GM21619 (cell line): Measurements from ENCODE around the gene RAMP3.
"Not testable (repeated sequence)": the region's sequence is repeated elsewhere in the genome, so short reads cannot be mapped to it uniquely, and the experiment has no call there.

ENCODE experiments used
- ATAC-seq: cut with Tn5 transposase; IDR thresholded peaks from one replicate; pipeline ENCODE4 v1.9.1; 2021; ENCODE audit not compliant: unreplicated experiment

Gene RAMP3

DNA sequence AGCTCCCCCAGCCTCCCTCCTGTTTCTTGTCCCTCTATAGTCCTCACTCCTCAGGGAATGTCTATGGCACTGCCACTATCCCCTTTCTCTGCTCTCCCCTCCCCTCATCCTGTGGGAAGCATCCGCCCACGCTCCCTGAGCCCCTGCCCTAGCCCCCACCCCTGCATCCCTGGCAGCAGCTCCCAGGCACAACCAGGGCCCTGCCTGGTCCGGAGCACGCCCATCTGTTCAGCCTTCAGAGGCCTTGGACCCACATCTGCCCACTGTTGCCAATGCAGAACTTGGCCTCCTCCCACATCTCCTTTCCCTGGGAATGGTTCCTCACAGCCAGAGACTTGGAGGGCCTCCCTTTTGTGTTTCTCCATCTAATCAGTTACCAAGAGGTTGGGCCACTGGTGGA, 25.7 kb upstream of the RAMP3 start:
- no peak for ATAC-seq

DNA sequence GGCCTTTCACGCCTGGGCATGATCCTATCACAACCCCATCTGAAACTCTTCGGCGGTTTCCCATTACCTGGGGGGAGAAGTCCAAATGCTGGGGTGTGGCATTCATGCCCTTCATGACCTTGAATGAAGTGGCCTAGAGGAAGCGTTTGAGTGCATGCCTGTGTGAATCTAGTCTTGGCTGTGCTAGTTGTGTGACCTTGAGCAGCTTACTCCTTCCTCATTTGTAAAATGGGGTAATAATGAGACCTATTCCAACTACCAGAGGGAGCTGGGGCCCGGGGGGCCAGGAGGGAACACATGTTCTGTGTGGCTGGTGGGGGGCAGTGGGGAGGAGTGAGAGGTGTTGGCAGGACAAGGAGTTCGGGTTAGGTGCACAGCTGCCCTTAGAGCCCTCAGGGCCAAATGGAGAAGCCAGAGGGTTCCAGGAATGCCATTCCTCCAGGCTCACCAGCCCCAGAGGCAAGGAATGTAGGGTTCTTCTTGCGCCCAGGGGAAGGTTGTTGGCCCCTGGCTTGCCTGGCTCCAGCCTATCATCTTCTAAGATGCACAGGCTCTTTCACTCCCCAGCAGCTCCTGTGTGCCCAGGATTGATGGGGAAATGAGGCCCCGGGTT, 24.8 kb upstream of the RAMP3 start:
- ATAC-seq: no peak

DNA sequence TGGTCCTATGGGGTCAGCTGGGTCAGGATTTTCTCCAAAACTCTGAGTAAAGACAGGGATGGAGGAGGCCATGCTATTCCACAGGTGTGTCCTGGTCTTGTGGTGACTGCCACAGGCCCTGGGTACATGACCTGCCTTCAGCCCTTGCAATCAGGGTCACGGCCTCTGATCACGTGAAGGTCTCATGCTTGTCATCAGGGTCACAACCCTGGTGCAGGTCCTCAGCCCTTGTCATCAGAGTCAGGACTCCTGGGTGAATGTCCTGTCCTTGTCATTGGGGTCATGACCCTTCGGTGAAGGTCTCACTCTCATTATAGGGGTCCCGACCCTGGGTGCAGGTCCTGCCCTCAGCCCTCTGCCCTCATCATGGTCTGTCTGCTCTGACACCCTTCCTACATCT, 24.2 kb upstream of the RAMP3 start:
- no peak for ATAC-seq

DNA sequence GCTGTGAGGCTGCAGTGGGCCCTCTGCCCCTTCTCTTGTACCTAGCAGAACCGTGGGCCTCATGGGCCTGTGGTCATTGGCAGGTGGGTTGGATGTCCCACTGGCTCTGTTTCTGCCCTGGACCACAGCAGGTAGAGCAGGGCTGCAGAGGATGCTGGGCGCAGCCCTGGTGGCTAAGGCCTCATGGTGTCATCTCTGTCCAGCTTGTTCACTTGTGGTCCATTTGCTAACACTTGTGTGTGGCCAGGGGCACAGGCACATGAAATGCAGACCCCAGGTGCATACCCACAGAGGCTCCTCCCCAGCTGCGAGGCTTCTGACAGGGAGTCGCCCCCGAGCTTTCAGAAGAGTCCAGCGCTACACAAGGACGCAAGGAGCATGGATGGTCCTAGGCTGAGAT, 23.7 kb upstream of the RAMP3 start:
- no peak for ATAC-seq

DNA sequence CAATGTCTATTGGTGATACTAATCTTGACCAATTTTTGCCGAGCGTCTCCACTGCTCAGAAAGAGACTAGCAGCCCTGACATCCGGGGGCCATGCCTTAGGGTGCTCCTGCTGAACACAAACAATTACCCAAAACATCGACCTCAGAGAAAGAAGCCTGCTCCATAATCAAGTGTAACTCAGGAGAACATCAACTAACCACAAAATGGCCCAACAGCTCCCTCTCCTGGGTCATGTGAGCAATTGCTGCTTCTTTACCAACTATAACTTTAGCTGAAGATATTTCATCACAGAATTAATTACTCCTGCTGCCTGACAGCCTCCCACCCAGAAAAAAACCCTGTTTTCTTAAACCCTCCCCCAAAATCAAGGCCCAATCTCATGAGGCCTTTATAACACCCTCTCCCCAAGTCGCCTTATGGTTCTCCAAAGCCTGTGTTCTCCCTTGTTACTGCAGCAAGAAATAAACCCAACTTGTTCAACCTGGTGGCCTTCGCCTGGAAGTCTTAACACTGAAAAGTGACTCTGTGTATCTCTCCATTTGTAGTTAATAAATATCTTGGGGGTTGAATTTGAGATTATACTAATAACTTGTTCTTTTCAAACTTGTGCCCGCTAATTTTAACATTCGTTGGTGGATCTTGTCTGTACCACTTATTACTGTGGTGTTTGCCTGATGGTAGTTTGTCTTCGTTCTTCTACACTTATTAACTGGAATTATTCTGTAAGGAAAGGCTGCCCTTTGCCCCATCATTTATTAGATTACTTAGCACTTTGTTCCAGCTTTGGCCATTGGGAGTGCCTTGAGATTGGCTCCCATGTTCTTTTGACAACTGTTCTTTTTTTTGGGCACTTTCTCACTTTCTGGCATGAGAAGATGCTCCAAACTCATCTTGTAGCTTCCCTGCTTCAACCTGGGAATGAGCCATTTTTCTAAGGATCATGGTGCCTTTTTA, 21.2 kb upstream of the RAMP3 start:
- peak; percentile 65 for ATAC-seq

DNA sequence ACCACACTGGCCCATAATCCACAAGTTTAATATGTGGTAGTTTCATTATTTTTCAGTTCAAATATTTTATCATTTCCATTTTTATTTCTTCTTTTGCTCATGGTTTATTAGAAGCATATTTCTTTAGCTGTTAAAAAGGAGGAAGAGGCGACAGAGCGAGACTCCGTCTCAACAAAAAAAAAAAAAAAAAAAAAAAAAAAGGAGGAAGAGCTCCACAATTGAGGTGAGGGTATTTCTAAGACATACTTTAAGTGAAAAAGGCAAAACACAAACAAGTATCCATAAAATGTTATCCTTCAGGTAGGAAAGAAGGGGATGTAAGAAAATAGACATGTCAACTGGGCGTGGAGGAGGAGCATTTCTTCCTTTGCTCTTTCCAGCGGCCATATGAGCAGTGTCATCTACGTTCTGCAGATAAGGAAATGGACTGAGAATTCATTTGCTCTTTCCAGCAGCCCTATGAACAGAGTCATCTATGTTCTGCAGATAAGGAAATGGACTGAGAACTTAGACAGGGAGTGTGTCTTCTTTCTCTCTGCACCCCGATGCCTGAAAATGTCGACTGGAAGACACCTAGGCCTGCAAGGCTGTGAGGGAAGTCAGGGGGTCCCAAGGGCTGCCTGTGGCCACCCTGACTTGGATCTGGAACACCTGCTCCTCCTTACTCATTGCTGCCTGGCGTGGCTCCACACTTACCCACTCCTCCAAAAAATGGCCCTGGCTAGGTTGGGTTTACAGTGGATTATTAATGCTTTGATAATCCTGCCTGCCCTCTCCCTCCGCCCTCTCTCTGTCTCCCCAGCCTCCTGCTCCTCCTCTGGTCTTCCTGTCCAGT, 18.9 kb upstream of the RAMP3 start:
- ATAC-seq: no peak

DNA sequence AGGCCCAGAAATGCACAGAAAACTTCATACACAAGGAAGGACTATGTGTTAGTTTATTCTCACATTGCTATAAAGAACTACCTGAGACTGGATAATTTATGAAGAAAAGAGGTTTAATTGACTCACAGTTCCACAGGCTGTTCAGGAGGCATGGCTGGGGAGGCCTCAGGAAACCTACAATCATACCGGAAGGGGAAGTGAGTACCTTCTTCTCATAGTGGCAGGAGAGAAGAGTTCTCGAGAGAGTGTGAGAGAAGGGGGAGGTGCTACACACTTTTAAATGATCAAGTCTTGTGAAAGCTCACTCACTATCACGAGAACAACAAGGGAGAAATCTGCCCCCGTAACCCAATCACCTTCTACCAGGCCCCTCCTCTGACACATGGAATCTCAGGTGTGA, 16.8 kb upstream of the RAMP3 start:
- ATAC-seq: no peak

DNA sequence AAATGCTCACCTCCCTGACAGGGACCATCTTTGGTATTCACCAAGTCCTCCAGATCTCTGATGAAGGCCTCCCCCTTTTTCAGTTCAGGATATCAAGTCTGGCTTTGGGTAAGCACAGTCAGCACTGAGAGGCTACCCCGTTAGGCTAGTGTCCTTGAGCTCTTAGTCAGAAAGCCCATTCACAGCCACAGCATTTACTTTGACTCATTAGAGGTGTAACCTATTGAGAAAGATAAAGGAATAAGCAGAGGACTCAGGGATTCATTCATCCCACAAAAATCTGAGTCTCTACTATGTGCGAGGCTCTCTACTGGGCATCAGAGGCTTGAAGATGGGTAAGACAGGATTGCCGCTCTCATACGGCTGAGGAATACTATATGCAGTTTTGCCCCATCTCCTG, 14.0 kb upstream of the RAMP3 start:
- no peak for ATAC-seq

DNA sequence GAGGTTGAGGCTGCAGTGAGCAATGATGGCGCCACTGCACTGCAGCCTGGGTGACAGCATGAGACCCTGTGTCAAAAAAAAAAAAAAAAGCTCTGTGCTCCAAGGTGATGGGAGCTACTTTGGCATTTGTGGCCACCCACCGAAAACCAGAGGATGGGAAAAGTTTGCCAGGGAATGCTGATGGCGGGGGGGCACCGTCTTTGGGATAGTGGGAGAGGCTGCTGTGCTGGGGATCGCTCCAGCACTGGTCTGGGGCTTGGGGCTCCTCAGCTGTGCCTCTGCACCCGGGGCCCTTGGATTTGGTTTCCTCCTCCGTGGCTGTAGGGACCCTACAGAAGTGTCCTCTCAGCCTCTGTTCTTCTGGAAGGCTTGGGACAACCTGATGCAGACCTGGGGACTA, 11.7 kb upstream of the RAMP3 start:
- ATAC-seq: no peak

DNA sequence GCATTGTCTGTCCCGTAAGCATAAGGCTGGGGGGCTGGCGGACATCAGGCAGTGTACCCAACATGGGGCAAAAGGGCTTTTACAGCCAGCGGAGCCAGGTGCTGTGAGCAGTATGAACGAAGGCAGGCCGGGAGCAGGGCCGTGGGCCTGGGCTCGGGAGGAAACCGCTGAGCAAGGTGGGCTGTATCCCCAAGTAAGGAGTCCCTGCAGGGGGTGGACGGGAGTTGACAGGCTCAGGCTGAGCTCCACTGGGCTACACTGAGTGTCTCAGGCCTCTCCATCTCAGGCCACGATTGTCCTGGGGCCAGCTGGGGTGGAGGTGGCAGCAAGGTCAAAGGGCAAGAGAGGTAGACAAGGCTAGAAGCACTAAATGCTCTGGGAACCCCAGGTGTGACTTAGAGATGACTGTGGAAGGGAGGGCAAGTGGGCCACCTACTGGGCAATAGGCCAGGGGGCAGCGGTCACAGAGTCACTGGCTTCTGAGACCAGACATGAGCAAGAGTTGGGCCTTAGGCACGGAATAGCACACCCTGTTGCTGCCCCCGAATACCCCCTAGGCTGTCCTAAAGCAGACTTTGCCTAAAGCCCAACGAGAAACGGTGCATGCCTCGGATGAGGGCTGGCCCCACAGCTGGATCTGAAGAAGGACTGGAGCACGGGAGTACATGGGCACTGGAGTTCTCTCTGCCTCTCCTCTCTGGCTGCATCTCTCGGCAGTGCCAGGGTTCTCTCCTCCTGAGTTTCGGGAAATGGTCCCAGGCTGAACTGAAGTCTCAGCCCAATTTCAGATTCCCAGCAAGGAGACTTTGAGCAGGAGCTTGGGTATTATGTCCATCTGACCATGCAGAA, 10.8 kb upstream of the RAMP3 start:
- ATAC-seq: no peak

DNA sequence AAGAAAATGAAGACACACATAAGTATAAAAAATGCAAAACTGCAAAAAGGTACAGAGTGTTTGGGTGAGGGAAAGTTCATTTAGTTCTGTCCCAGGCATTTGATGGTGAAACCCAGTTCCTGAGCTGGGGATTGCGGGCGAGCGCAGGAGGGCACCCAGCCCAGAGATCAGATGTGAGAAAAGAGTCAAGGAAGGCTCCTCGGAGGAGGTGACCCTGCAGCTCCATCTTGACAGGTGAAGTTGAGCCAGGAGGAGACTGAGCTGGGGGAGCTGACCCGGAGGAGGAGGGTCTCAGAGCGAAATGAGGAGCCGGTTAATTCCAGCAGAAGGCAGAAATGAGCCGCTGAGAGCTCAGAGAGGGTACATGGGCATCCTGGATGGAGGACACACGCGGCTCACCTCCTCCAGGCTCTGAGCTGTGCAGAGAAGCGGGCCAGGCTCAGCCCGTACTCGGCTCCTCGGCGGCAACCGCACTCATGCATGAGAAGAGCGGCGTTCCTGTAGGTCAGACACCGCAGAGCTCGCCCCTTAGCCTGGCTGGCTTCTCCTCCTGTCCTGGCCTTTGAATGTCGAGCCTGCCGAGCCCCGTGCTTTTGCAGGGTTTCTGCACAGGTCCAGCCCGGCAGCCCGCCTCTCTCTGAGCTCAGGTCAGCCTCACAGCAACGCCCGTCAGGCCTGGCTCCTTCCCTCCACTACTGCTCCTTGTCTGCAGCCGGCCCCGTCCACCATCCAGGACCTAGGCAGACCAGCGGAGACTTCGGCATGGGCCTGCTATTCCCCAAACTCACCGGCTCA, 9.5 kb upstream of the RAMP3 start:
- no peak for ATAC-seq

DNA sequence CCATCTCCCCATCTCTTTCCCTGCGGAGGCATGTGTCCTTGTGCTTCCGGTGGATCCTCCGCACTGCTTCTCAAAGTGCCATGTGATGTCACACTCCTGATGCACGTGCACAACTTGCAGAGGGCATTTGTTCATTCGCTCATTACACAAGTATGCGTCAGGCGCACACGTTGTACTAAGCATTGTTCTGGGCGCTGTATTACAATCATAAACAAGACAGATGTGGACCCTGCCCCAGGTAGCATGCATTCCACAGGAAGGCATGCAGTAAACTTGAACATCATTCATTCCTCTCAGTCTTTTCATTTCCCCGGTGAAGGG, 9.0 kb upstream of the RAMP3 start:
- no peak for ATAC-seq

DNA sequence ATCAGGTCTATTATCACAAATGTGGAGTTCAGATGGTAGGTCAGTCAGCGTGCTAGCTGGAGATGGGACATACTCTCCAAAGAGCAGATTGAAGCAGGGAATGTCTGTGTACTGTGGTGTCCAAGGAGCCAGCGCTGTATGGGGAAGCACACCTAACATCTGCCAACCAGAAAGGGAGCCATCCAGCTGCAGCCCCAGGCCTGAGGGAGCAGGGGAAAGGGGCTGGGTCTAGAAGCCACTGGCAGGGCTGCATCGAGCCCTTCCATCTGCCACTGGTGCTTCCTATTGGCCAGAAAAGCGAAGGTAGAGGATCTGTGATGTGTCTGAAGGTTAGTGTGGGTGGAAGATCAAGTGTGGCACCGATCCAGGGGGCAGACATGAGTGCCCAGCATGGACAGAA, 8.0 kb upstream of the RAMP3 start:
- no peak for ATAC-seq

DNA sequence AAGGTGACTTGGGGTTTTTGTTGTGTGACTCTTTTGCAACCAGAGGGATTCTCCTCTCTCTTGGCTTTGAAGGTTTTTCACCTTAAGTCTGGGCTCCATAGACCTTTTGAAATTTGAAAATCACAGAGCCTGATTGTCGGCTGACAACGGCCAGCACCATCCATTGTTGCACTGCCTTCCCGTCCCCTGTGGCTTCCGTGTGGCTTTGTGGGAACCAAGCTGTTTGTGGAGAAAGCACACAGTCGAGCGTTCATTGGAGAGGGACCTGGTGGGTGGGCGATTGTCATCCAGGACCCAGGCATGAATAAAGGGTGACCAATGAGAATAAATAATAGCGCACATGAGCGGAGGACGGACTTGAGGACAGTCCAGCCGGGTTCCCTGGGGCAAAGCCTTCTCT, 7.4 kb upstream of the RAMP3 start:
- ATAC-seq: no peak

DNA sequence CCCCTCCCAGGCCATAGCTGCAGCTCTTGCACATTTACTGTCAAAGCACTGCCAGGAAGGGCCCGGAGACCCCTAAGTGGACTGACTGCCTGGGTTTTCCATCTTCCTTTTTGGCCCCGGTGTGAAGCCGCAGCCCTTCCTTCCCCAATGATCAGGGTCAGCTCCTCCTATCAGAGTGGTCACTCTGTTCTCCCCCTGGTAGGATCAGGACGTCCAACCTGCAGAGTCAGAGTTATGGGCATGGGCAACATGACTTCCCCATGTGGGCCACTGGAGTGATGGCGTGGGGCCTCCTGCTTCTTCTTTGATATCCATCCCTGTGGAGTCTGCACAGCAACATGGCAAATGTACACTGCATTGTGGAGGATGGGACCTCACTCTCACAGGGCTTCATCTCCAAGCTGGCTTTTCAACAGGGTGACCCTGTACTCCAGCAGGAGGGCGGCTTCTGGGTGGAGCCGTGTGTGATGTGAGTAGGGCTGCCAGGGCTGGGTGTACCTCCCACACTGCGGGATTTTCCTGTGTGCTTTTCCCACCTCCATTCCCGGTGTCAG, 6.4 kb upstream of the RAMP3 start:
- no peak for ATAC-seq

DNA sequence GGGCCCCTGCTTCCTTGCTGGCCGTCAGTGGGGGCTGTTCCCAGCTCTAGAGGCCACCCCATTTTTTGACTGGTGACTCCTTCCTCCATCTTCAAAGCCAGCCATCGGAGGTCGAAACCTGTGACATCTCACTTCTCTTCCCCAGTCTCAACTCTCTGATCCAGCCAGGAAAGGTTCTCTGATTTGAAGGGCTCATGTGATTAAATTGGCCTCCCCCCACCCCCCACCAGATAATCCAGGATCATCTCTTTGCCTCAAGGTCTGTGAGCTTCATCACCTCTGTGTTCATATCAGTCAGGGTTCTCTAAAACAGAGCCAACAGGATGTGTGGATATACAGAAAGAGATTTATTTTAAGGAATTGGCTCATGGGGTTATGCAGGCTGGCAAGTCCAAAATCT, 5.6 kb upstream of the RAMP3 start:
- no peak for ATAC-seq

DNA sequence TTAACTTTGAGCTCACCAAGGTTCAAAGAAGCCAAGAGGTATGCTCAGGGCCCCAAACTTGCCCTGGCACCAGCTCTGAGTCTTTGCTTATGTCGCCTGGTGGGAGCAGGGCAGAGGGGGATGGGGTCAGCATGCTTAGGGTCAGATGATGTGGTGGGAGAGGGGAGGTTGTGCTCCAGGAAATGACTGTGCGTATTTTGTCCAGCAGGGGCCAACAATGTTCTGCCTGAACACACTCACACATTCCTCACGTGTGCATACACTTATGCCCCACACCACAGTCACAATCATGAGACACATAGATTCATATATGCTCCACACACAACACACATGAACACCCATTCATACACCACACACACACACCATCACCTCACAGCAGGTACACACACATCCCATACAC, 4.4 kb upstream of the RAMP3 start:
- ATAC-seq: no peak

DNA sequence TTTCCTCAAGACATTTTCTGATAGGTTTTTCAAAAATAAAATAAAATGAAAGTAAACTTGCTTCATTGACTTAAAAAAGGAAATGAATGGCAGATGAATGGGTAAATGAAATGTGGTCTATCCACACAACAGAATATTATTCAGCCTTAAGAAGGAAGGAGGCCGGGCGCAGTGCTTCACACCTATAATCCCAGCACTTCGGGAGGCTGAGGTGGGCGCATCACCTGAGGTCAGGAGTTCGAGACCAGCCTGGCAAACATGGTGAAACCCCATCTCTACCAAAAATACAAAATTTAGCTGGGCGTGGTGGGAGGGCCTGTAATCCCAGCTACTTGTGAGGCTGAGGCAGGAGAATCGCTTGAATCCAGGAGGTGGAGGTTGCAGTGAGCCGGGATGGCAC, 3.7 kb upstream of the RAMP3 start:
- ATAC-seq: not testable (repeated sequence)

DNA sequence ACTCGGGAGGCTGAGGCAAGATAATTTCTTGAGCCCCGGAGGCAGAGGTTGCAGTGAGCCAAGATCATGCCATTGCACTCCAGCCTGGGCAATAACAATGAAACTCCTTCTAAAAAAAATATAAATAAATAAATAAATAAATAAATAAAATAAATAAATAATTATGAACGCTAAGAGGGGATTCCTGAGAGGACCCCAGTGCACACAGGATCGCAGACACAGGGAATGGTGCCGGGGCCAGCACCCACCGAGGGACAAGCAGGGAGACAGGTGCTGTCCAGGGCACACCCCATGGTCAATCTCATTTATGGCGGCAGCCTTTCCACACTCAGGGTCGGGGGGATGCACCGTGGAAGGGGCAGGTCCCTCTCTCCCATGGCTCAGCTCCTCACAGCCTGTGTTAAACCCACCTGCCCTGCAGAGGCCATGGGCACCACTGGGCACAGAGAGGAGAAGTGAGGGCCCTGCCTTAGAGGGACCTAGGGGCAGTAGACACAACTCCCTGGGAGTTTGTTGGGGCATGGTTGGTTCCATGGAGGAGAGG, 2.2 kb upstream of the RAMP3 start:
- no peak for ATAC-seq

DNA sequence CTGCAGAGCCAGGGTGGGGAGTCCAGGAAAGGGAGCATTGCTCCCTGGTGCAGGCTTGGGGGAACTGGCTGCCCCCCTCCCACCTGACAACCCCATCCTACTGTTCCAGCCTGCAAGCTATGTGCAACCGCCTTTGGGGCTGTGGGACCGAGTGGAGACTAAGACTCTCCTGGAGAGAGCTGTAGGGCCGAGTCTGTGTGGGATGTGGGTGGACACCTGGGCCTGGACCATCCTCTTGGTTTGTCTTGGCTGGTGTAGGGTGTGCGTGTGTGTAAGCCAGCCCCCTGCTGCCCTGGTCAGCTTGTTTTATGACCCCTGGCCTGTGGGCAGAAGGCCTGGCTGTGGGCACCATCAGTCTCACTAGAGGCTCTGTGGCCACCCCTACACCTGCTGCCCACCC, 1.6 kb upstream of the RAMP3 start:
- no peak for ATAC-seq
